SK-N-SH (cell line): ENCODE data around the gene DSC3. TPM values are rescaled to one million over a fixed set of nuclear protein-coding genes. Genes with fewer than 3 reads are reported as not detected.

Experiments
- CTCF ChIA-PET: fragments of 300-600, 350-600 bp; formaldehyde crosslinking; extraction: SDS; loops from one replicate; lab custom pipeline; 2021; lab: Yijun Ruan, JAX
- POLR2A ChIA-PET: fragments of 350-600 bp; sonication (Branson Sonifier 250); formaldehyde crosslinking; extraction: SDS; loops from one replicate; lab custom pipeline; 2020; ENCODE audit warnings: antibody characterized with exemption, inconsistent platforms; lab: Yijun Ruan, JAX
- DNase-seq: peaks from one replicate; pipeline ENCODE4 v3.0.0; 2012
- H2AFZ ChIP-seq: fragments of 200-600 bp; sonication (generic); 2 replicates; pipeline ENCODE4 v1.8.1; 2016; ENCODE audit warnings: antibody characterized with exemption, mild to moderate bottlenecking, low read depth
- H3F3A ChIP-seq: fragments of 200-600 bp; sonication (generic); replicated peaks from 2 replicates; pipeline ENCODE3; 2016; ENCODE audit warnings: antibody characterized with exemption, mild to moderate bottlenecking; ENCODE audit not compliant: insufficient read depth
- H3K27ac ChIP-seq, 2 experiments: fragments of 200-500 bp in 1 of 2; fragments of 200-600 bp in 1 of 2; sonication (Bioruptor generic) in 1 of 2; sonication (generic), shearing (Covaris generic) in 1 of 2; 2 replicates each; pipeline versions ENCODE4 v1.5.1 to v1.6.1; 2014 to 2016; ENCODE audit warnings: low read depth in 2 of 2, inconsistent platforms in 1 of 2, low read length in 1 of 2, mild to moderate bottlenecking in 1 of 2, mixed read lengths in 1 of 2
- H3K27me3 ChIP-seq: fragments of 200-600 bp; sonication (generic), shearing (Covaris generic); 2 replicates; pipeline ENCODE4 v1.6.1; 2016; ENCODE audit warnings: mixed run types; ENCODE audit not compliant: insufficient read depth
- H3K36me3 ChIP-seq, 2 experiments: fragments of 200-500 bp in 1 of 2; fragments of 200-600 bp in 1 of 2; sonication (Bioruptor generic) in 1 of 2; sonication (generic) in 1 of 2; replicated peaks in 1 of 2; 2 replicates each; pipeline versions ENCODE3 to v1.5.1; 2014 to 2016; ENCODE audit warnings: low read length in 1 of 2, mild to moderate bottlenecking in 1 of 2; ENCODE audit not compliant: insufficient read depth in 2 of 2, control insufficient read depth in 1 of 2
- H3K4me1 ChIP-seq, 2 experiments: fragments of 200-500 bp in 1 of 2; fragments of 200-600 bp in 1 of 2; sonication (Bioruptor generic) in 1 of 2; sonication (generic), shearing (Covaris generic) in 1 of 2; 2 replicates each; pipeline versions ENCODE4 v1.5.1 to v1.6.1; 2014 to 2016; ENCODE audit warnings: low read depth in 1 of 2, low read length in 1 of 2, mixed run types in 1 of 2; ENCODE audit not compliant: insufficient read depth in 2 of 2, control insufficient read depth in 1 of 2
- H3K4me2 ChIP-seq: fragments of 200-600 bp; sonication (generic), shearing (Covaris generic); 2 replicates; pipeline ENCODE4 v1.6.1; 2017; ENCODE audit warnings: mixed run types
- H3K4me3 ChIP-seq, 2 experiments: fragments of 200-500 bp in 1 of 2; fragments of 200-600 bp in 1 of 2; sonication (Bioruptor generic) in 1 of 2; sonication (generic), shearing (Covaris generic) in 1 of 2; 2 replicates each; pipeline versions ENCODE4 v1.5.1 to v1.8.1; 2014 to 2016; ENCODE audit warnings: low read depth in 2 of 2, inconsistent platforms in 1 of 2, low read length in 1 of 2, mild to moderate bottlenecking in 1 of 2, mixed read lengths in 1 of 2, moderate library complexity in 1 of 2
- H3K79me2 ChIP-seq: fragments of 200-600 bp; sonication (generic); 2 replicates; pipeline ENCODE4 v1.8.1; 2017; ENCODE audit warnings: mild to moderate bottlenecking; ENCODE audit not compliant: insufficient read depth
- H3K9ac ChIP-seq: fragments of 200-600 bp; sonication (generic); 2 replicates; pipeline ENCODE4 v1.6.1; 2017; ENCODE audit warnings: mixed run types
- H3K9me2 ChIP-seq: fragments of 200-600 bp; sonication (generic); 2 replicates; pipeline ENCODE4 v1.6.1; 2017; ENCODE audit warnings: mixed run types
- H3K9me3 ChIP-seq: fragments of 200-600 bp; sonication (generic); 2 replicates; pipeline ENCODE4 v1.6.1; 2017; ENCODE audit warnings: mixed run types, mild to moderate bottlenecking, moderate library complexity
- H4K20me1 ChIP-seq: fragments of 200-600 bp; sonication (generic); 2 replicates; pipeline ENCODE4 v1.6.1; 2017; ENCODE audit warnings: mild to moderate bottlenecking, mixed run types; ENCODE audit not compliant: insufficient read depth
- CTCF ChIP-seq: fragments of 200-600 bp; sonication (generic); IDR thresholded peaks from 2 replicates; pipeline ENCODE4 v1.6.1; 2017; ENCODE audit warnings: antibody characterized with exemption, mild to moderate bottlenecking, moderate library complexity
- EP300 ChIP-seq, 2 experiments: IDR thresholded peaks; 2 replicates each; pipeline versions ENCODE4 v1.4.0 to v1.6.1; 2012; ENCODE audit warnings: borderline replicate concordance in 1 of 2, low read depth in 1 of 2, low read length in 1 of 2
- EZH2phosphoT487 ChIP-seq: fragments of 200-600 bp; sonication (generic); IDR thresholded peaks from 2 replicates; pipeline ENCODE4 v1.6.1; 2017; ENCODE audit warnings: low read depth, mixed run types, mild to moderate bottlenecking, antibody characterized with exemption, moderate library complexity, borderline replicate concordance
- FOSL2 ChIP-seq: IDR thresholded peaks from 2 replicates; pipeline ENCODE4 v1.4.0; 2012; ENCODE audit warnings: low read depth, mild to moderate bottlenecking, moderate library complexity, borderline replicate concordance
- FOXJ3 ChIP-seq: sonication (generic); formaldehyde crosslinking; IDR thresholded peaks from 2 replicates; pipeline ENCODE4 v1.5.1; 2020; ENCODE audit warnings: mild to moderate bottlenecking, missing genetic modification reagents
- IRF3 ChIP-seq: fragments of 150-350 bp; IDR thresholded peaks from 2 replicates; pipeline ENCODE4 v1.6.1; 2016; ENCODE audit warnings: mild to moderate bottlenecking, low read depth, low read length
- JUND ChIP-seq: IDR thresholded peaks from 2 replicates; pipeline ENCODE4 v1.4.0; 2012
- MEF2A ChIP-seq: IDR thresholded peaks from 2 replicates; pipeline ENCODE4 v1.4.0; 2012; ENCODE audit warnings: low read depth, borderline replicate concordance
- NFIC ChIP-seq: IDR thresholded peaks from 2 replicates; pipeline ENCODE4 v1.4.0; 2012; ENCODE audit warnings: borderline replicate concordance
- RAD21 ChIP-seq: IDR thresholded peaks from 2 replicates; pipeline ENCODE4 v1.6.1; 2012; ENCODE audit warnings: mild to moderate bottlenecking, low read length
- RCOR1 ChIP-seq: fragments of 150-350 bp; IDR thresholded peaks from 2 replicates; pipeline ENCODE4 v1.6.1; 2017; ENCODE audit warnings: antibody characterized with exemption, low read length
- RXRA ChIP-seq: IDR thresholded peaks from 2 replicates; pipeline ENCODE4 v1.4.0; 2012; ENCODE audit warnings: low read depth, mild to moderate bottlenecking, borderline replicate concordance
- SIN3A ChIP-seq: IDR thresholded peaks from 2 replicates; pipeline ENCODE4 v1.6.1; 2012; ENCODE audit warnings: low read depth, mild to moderate bottlenecking, low read length, moderate library complexity, borderline replicate concordance
- TAF1 ChIP-seq: IDR thresholded peaks from 2 replicates; pipeline ENCODE4 v1.6.1; 2012; ENCODE audit warnings: low read depth, mild to moderate bottlenecking, low read length, moderate library complexity, borderline replicate concordance
- TCF12 ChIP-seq: IDR thresholded peaks from 2 replicates; pipeline ENCODE4 v1.4.0; 2012
- USF1 ChIP-seq: IDR thresholded peaks from 2 replicates; pipeline ENCODE4 v1.4.0; 2012; ENCODE audit warnings: low read depth, borderline replicate concordance
- ZBTB33 ChIP-seq: IDR thresholded peaks from 2 replicates; pipeline ENCODE4 v1.4.0; 2012; ENCODE audit warnings: low read depth, borderline replicate concordance
- WGBS: methylation state at CpG from one replicate; pipeline ENCODE4 v1.1.6; 2017; ENCODE audit warnings: low lambda C conversion rate; 5-methylcytosine and 5-hydroxymethylcytosine counted together
- polyA plus RNA-seq, 3 experiments: library from polyadenylated mRNA; depleted of rRNA; stranded (reverse); fragments of >200 nt; gene quantifications; 2 replicates each; pipeline ENCODE4 v1.2.3, GENCODE V29; 2012
- TF ChIP-seq, protein P1 (sequence below): IDR thresholded peaks from 2 replicates; pipeline ENCODE4 v1.4.0; 2012; ENCODE audit warnings: low read depth

Gene DSC3
- polyA plus RNA-seq, 1 of the 3 experiments (the other 2 are of a cell fraction), result not detected

DNA sequence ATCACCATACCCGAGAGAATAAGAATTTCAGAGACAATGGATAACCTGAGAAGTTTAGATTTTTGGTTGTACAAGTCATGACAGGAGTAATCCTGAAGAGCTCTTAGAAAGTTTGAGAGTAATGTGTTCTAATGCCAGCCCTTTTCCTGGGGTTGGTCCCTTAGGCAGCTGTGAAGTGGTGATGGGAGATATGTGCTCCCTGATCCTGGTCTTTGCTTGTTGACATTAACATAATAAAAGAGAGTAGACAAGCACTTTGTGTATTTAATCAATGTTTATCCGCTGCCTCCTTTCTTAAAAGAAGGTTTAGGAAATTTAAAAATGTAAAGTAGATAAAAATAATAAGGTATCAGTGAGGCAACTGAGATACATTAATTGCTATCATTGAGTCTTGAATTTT lies 13.8 kb upstream of the DSC3 start:
- Histone ChIP-seq H3K9me3 (no peaks in the 10 kb centered on the region), H3K36me3 (no peaks in the 10 kb centered on the region), H3F3A (no peaks in the 10 kb centered on the region), H2AFZ (no peak overlapping the region), H3K27me3 (no peaks in the 10 kb centered on the region), H3K9ac (no peak overlapping the region), H3K4me1 (no peaks in the 10 kb centered on the region), H3K4me2 (no peak overlapping the region), H4K20me1 (no peaks in the 10 kb centered on the region), H3K79me2 (no peaks in the 10 kb centered on the region), H3K4me3 (no peak overlapping the region), H3K9me2 (no peaks in the 10 kb centered on the region), H3K27ac (no peak overlapping the region)
- POLR2A ChIA-PET, result no interaction called here
- WGBS, result 4% methylated on average over 2 of the region's 2 CpGs
- DNase-seq, result no peak
- TF ChIP-seq RCOR1 (no peak), TCF12 (no peak), CTCF (no peak), SIN3A (no peak), RAD21 (no peak), FOXJ3 (CRISPR knock-in tag) (no peak), ZBTB33 (no peak), FOSL2 (no peak), MEF2A (no peak), USF1 (no peak), EZH2phosphoT487 (no peak)
- CTCF ChIA-PET, result no interaction called here

GRCh38 chr18:31050635-31051034 lies 8.1 kb upstream of the DSC3 start:
- Histone ChIP-seq H3K9me2 (no peaks in the 10 kb centered on the region), H3K9me3 (no peaks in the 10 kb centered on the region), H3K4me3 (no peak overlapping the region), H3K36me3 (no peaks in the 10 kb centered on the region), H2AFZ (no peak overlapping the region), H3K9ac (no peak overlapping the region), H3K27me3 (no peaks in the 10 kb centered on the region; the same call in 1 of the 2 replicates), H3K27ac (no peak overlapping the region), H4K20me1 (no peaks in the 10 kb centered on the region), H3F3A (no peaks in the 10 kb centered on the region), H3K79me2 (no peaks in the 10 kb centered on the region), H3K4me1 (no peaks in the 10 kb centered on the region), H3K4me2 (no peak overlapping the region)
- WGBS, result 0% methylated on average over 3 of the region's 3 CpGs
- ChIA-PET POLR2A (no interaction called here), CTCF (no interaction called here)
- no peak for DNase-seq
- no peak for TF ChIP-seq RXRA
- no peak for TF ChIP-seq TCF12
- no peak for TF ChIP-seq FOXJ3 (CRISPR knock-in tag)
- no peak for TF ChIP-seq RCOR1
- TF ChIP-seq, protein P1, sequence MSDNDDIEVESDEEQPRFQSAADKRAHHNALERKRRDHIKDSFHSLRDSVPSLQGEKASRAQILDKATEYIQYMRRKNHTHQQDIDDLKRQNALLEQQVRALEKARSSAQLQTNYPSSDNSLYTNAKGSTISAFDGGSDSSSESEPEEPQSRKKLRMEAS, result no peak
- TF ChIP-seq CTCF, result no peak
- TF ChIP-seq JUND, result no peak
- no peak for TF ChIP-seq RAD21
- TF ChIP-seq NFIC, result no peak
- no peak for TF ChIP-seq IRF3
- no peak for TF ChIP-seq TAF1
- no peak for TF ChIP-seq EP300 (IDR thresholded peaks at IDR 0.05; ENCODE audit: borderline replicate concordance in 1 of 2, low read depth in 1 of 2, low read length in 1 of 2)
